ENCODE measurements around the gene PPIE.
"Not testable (repeated sequence)": the region's sequence is repeated elsewhere in the genome, so short reads cannot be mapped to it uniquely, and the experiment has no call there.

Gene PPIE

GRCh38 chr1:39758556-39759435, 20.1 kb downstream of the PPIE start:
- DNase-seq (ENCODE audit: low spot score), result no peak

- DNase-seq (ENCODE audit: low spot score), result no peak
Measured at GRCh38 chr1:39759436-39759726, 20.7 kb downstream of the PPIE start.

- DNase-seq (ENCODE audit: low spot score), result no peak
Measured at GRCh38 chr1:39760074-39761008, 21.7 kb downstream of the PPIE start.

GRCh38 chr1:39761016-39761415, 22.3 kb downstream of the PPIE start:
- no peak for DNase-seq (ENCODE audit: low spot score)

GRCh38 chr1:39761557-39762260, 23.0 kb downstream of the PPIE start:
- no peak for DNase-seq (ENCODE audit: low spot score)

GRCh38 chr1:39762550-39763540, 24.2 kb downstream of the PPIE start:
- no peak for DNase-seq (ENCODE audit: low spot score)

GRCh38 chr1:39763619-39764374, 25.1 kb downstream of the PPIE start:
- DNase-seq (ENCODE audit: low spot score), result not testable (repeated sequence)

- not testable (repeated sequence) for DNase-seq (ENCODE audit: low spot score)
Measured at GRCh38 chr1:39764512-39764911, 25.8 kb downstream of the PPIE start.

- not testable (repeated sequence) for DNase-seq (ENCODE audit: low spot score)
Measured at GRCh38 chr1:39766466-39766865, 27.8 kb downstream of the PPIE start.

- DNase-seq (ENCODE audit: low spot score), result not testable (repeated sequence)
Measured at GRCh38 chr1:39769502-39769901, 30.8 kb downstream of the PPIE start.

- not testable (repeated sequence) for DNase-seq (ENCODE audit: low spot score)
Measured at GRCh38 chr1:39770100-39771021, 31.7 kb downstream of the PPIE start.

- DNase-seq (ENCODE audit: low spot score), result not testable (repeated sequence)
Measured at GRCh38 chr1:39771022-39771532, 32.4 kb downstream of the PPIE start, which contains the start of gene OXCT2. Gene OXCT2, minus strand, starts transcription at chr1:39771348. Its CDS starts 93 bp downstream, at chr1:39771255.

- not testable (repeated sequence) for DNase-seq (ENCODE audit: low spot score)
Measured at GRCh38 chr1:39773369-39773979, 34.8 kb downstream of the PPIE start.

- not testable (repeated sequence) for DNase-seq (ENCODE audit: low spot score)
Measured at GRCh38 chr1:39775141-39775540, 36.5 kb downstream of the PPIE start.

- DNase-seq (ENCODE audit: low spot score), result not testable (repeated sequence)
Measured at GRCh38 chr1:39775676-39776399, 37.2 kb downstream of the PPIE start.

- no peak for DNase-seq (ENCODE audit: low spot score)
Measured at GRCh38 chr1:39776400-39776713, 37.7 kb downstream of the PPIE start.

- DNase-seq (ENCODE audit: low spot score), result no peak
Measured at GRCh38 chr1:39776886-39777285, 38.2 kb downstream of the PPIE start.

GRCh38 chr1:39777306-39777705, 38.6 kb downstream of the PPIE start:
- no peak for DNase-seq (ENCODE audit: low spot score)
